Measurements from ENCODE around the gene CTSW.

Gene CTSW

DNA sequence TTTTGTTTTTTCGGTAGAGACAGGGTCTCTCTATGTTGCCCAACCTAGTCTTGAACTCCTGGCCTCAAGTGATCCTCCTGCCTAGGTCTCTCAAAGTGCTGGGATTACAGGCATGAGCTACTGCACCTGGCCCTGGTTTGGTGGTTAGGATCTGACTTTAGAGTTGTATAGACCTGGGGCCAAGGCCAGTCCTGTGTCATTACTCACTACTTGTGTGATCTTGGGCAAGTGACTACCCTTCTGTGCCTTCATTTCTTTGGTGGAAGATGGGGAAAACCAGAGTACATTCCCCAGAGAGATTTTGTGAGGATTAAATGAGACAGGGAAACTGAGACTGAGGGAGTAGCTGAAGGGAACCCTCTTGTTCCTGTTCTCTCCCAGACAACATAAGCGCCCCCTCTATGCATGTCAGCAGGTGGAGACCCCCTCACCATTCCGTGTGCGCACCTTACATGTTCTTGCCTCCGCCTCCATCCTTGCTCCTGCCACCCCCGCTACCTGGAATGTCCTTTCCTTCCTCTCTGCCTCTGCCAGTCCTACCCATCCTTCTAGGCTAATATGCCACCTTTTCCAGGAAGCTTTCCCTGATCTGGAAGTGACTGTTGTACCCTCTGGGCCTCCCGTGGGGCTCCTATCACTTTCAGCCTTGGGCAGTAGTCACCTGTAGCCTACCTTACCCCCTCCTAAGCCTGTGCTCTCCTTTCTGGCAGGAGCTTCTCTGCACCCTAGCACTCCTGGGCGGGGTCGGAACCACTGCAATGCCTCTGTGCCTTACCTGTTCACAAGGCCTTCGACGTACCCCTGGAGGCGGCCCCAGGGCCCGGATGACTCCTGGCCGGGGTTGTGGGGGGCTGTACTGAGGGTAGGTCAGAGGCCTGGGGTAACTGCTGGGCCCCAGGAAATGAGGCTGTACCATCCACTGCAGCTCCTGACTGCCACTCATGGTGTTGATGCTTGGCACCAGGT lies 16.7 kb downstream of the CTSW start:
- Histone ChIP-seq H3K27me3 (ENCODE audit: control insufficient read depth, insufficient read depth, low read length) (peaks cover 6% of the 10 kb centered on the region), H3K4me1 (ENCODE audit: control insufficient read depth, insufficient read depth, low read length) (peaks cover 39% of the 10 kb centered on the region), H3K4me3 (ENCODE audit: low read length) (no peak overlapping the region), H3K36me3 (ENCODE audit: control insufficient read depth, insufficient read depth, low read length) (no peaks in the 10 kb centered on the region), H3K9ac (ENCODE audit: low read length) (no peak overlapping the region), H3K9me3 (ENCODE audit: control insufficient read depth, low read length) (no peaks in the 10 kb centered on the region)

DNA sequence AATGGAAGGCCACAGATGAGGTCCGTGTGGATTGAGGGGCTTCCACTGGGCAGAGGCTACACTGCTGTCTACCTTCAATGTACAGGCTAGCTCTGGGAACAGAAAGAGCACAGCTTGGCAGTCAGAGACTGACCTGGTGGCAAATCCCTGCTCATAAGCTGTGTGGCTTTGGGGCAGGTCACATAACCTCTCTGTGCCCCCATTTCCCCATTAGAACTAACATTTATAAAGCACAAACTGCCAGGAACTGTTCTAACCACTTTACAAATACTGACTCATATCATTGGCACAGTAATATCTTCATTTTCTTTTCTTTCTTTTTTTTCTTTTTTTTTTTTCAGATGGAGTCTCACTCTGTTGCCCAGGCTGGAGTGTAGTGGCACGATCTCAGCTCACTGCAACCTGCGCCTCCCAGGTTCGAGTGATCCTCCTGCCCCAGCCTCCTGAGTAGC lies 17.4 kb downstream of the CTSW start:
- Histone ChIP-seq H3K4me1 (ENCODE audit: control insufficient read depth, insufficient read depth, low read length) (peaks cover 32% of the 10 kb centered on the region), H3K9ac (ENCODE audit: low read length) (no peak overlapping the region), H3K36me3 (ENCODE audit: control insufficient read depth, insufficient read depth, low read length) (no peaks in the 10 kb centered on the region), H3K9me3 (ENCODE audit: control insufficient read depth, low read length) (no peaks in the 10 kb centered on the region), H3K27me3 (ENCODE audit: control insufficient read depth, insufficient read depth, low read length) (peaks cover 6% of the 10 kb centered on the region), H3K4me3 (ENCODE audit: low read length) (no peak overlapping the region)

DNA sequence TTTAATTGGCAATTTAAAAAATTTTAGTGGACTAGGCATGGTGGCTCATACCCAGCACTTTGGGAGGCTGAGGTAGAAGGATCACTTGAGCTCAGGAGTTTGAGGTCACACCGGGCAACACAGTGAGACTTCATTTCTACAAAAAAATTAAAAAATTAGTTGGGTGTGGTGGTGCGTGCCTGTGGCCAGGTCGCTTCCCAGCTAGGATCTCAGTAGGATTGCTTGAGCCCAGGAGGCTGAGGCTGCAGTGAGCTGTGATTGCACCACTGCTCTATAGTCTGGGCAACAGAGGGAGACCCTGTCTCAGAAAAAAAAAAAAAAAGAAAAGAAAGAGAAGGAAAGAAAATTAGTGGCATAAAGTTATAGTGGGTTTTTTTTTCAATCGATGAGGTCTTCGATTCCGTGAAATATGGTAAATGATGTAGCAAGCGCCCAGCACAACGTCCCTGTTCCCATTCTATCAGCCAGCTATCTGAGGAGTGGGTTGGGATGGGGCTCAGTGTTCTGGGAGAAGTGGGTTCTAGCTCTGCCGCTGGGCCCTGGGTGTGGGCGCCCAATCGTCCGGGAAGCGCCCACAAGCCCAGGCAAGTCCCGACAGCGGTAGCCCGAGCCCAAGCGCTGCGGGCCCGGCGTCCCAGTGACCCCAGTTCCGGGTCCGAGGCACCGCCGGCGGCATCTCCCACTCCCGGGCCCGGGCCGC lies 19.2 kb downstream of the CTSW start:
- Histone ChIP-seq H3K9me3 (ENCODE audit: control insufficient read depth, low read length) (no peaks in the 10 kb centered on the region), H3K4me3 (ENCODE audit: low read length) (peak overlapping the region; percentile 31), H3K27me3 (ENCODE audit: control insufficient read depth, insufficient read depth, low read length) (peaks cover 6% of the 10 kb centered on the region), H3K36me3 (ENCODE audit: control insufficient read depth, insufficient read depth, low read length) (no peaks in the 10 kb centered on the region), H3K9ac (ENCODE audit: low read length) (peak overlapping the region; percentile 62), H3K4me1 (ENCODE audit: control insufficient read depth, insufficient read depth, low read length) (peaks cover 21% of the 10 kb centered on the region)

DNA sequence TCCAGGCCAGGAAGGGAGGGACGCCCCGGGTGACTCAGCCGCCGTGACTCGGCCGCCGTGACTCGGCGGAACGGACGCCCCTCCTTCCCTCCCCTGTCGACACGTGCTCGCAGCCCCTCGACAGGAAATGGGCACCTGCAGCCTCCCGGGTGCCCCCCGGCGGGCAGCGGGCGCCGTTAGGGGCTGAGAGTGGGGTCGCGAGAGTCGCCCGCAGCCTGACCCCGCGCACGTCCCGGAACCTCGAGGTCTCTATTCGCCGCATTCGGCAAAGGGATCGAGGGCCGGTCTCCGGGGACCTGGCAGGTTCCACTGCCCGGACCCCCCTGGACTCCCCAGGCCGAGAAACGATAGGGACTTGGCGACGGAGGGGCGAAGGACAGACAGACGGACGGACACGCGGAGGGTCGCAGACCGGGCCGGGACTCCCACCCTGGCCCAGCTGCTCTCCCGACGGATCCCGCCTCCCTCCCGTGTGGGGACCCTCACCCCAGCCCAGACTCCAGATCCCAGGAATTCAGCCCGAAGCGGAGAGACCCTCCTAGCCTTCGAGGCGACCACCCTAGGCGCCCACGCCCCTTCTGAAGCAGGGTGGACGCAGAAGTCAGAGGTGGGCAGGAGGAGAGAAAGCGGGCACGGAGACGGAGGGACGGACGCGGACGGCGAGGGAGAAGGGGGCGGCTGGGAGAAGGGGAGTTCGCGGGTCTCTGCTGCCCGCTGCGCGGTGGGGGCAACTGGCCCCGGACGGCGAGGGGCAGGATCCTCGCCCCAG lies 19.9 kb downstream of the CTSW start:
- H3K9ac ChIP-seq (ENCODE audit: low read length), result peak overlapping the region; percentile 62
- H3K4me1 ChIP-seq (ENCODE audit: control insufficient read depth, insufficient read depth, low read length), result peaks cover 21% of the 10 kb centered on the region
- no peaks in the 10 kb centered on the region for H3K36me3 ChIP-seq (ENCODE audit: control insufficient read depth, insufficient read depth, low read length)
- H3K9me3 ChIP-seq (ENCODE audit: control insufficient read depth, low read length), result no peaks in the 10 kb centered on the region
- peak overlapping the region; percentile 31 for H3K4me3 ChIP-seq (ENCODE audit: low read length)
- H3K27me3 ChIP-seq (ENCODE audit: control insufficient read depth, insufficient read depth, low read length), result peaks cover 6% of the 10 kb centered on the region

DNA sequence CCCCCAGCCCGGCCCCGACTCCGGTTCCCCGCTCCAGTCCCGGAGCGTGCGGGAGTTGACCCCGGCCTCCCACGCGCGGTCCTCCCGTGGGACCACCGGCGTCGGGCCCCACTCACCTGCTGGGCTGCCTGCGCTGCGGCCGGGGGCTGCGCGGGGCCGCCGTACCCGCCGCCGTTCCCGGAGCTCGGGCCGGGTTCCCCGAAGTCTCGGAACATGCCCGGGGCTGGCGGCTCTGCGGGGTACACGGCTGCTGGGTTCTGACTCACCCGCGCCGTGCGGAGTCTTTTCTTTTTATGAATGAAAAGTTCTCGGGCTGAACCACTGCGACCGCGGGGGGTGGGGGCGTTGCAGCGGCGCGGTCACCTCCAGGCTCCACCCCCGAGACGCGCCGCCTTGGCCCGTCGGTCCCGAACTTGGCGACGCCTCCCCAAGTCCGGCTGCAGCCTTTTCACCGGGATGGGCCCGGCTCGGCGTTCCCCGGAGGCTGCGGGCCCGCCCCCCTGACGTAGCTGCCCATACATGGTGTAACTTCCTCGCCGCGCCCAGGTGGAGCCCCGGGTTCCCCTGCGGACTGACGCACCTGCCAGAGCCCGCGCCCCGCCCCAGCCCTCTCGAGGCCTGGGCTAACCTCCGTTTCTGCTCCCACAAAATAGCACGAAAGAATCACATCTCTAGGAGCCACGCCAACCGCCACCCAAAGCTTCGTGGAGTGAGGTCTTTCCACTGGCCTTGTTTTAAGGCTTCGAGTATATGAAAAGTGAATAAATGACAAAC lies 20.7 kb downstream of the CTSW start, which contains the start of gene FOSL1:
TSS of gene FOSL1 (minus strand) at position 264 of the 774 bp plus-strand sequence. CDS start at position 215, 49 bp downstream.
- Histone ChIP-seq H3K27me3 (ENCODE audit: control insufficient read depth, insufficient read depth, low read length) (peaks cover 6% of the 10 kb centered on the region), H3K9ac (ENCODE audit: low read length) (peak within 1 kb of the TSS; percentile 62), H3K4me3 (ENCODE audit: low read length) (peak within 1 kb of the TSS; percentile 31)

DNA sequence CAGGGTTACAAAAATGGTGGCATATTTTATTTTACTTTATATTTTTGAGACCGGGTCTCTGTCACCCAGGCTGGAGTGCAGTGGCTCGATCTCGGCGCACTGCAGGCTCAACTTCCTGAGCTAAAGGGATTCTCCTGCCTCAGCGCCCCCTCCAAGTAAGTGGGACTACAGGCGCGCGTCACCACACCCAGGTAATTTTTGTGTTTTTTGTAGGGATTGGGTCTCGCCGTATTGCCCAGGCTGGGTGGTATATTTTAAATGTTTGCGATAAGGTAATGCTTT lies 21.2 kb downstream of the CTSW start:
- no peaks in the 10 kb centered on the region for H3K9me3 ChIP-seq (ENCODE audit: control insufficient read depth, low read length)
- H3K36me3 ChIP-seq (ENCODE audit: control insufficient read depth, insufficient read depth, low read length), result no peaks in the 10 kb centered on the region
- peaks cover 21% of the 10 kb centered on the region for H3K4me1 ChIP-seq (ENCODE audit: control insufficient read depth, insufficient read depth, low read length)
- no peak overlapping the region for H3K4me3 ChIP-seq (ENCODE audit: low read length)
- H3K27me3 ChIP-seq (ENCODE audit: control insufficient read depth, insufficient read depth, low read length), result peaks cover 6% of the 10 kb centered on the region
- no peak overlapping the region for H3K9ac ChIP-seq (ENCODE audit: low read length)

More for the DNA sequence above, 20.7 kb downstream of the CTSW start, which contains the start of gene FOSL1:
- H3K4me1 ChIP-seq (ENCODE audit: control insufficient read depth, insufficient read depth, low read length), result peaks cover 21% of the 10 kb centered on the region
- no peaks in the 10 kb centered on the region for H3K9me3 ChIP-seq (ENCODE audit: control insufficient read depth, low read length)
- no peaks in the 10 kb centered on the region for H3K36me3 ChIP-seq (ENCODE audit: control insufficient read depth, insufficient read depth, low read length)

DNA sequence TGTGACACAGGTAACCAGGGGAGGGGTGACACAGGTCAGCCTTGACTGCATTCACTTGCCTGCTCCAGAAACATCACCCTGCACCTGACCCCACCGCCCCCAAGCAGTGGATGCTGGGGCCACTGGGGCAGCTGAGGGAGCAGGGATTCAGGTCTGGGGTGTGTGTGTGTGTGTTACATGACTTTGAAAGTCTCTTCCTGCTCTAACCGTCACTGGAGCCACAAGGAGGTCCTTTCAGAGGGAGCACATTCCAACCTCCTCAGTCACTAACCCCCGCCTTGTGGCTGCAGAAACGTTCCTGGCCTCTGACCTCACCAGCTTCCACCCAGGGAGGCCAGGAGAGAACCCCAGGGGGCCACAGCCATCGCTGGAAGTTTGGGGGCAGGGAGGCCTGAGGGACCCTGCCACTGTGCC lies 23.4 kb downstream of the CTSW start:
- Histone ChIP-seq H3K4me3 (ENCODE audit: low read length) (no peak overlapping the region), H3K36me3 (ENCODE audit: control insufficient read depth, insufficient read depth, low read length) (no peaks in the 10 kb centered on the region), H3K4me1 (ENCODE audit: control insufficient read depth, insufficient read depth, low read length) (peaks cover 21% of the 10 kb centered on the region), H3K27me3 (ENCODE audit: control insufficient read depth, insufficient read depth, low read length) (peaks cover 6% of the 10 kb centered on the region), H3K9ac (ENCODE audit: low read length) (no peak overlapping the region), H3K9me3 (ENCODE audit: control insufficient read depth, low read length) (no peaks in the 10 kb centered on the region)

DNA sequence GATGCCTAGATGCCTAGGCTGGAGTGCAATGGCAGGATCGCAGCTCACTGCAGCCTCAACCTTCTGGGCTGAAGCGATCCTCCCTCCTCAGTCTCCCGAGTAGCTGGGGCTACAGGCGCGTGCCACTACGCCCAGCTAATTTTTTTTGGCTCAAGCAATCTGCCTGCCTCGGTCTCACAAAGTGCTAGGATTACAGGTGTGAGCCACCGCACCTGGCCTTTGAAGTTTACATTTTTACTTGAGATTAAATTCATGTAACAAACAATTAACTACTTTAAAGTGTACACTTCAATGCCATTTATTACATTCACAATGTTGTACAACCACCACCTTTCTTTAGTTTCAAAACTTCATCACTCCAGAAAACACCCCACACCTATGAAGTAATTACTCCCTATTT lies 24.1 kb downstream of the CTSW start:
- H3K27me3 ChIP-seq (ENCODE audit: control insufficient read depth, insufficient read depth, low read length), result peaks cover 7% of the 10 kb centered on the region
- no peaks in the 10 kb centered on the region for H3K36me3 ChIP-seq (ENCODE audit: control insufficient read depth, insufficient read depth, low read length)
- H3K9me3 ChIP-seq (ENCODE audit: control insufficient read depth, low read length), result no peaks in the 10 kb centered on the region
- no peak overlapping the region for H3K9ac ChIP-seq (ENCODE audit: low read length)
- no peak overlapping the region for H3K4me3 ChIP-seq (ENCODE audit: low read length)
- peaks cover 18% of the 10 kb centered on the region for H3K4me1 ChIP-seq (ENCODE audit: control insufficient read depth, insufficient read depth, low read length)

DNA sequence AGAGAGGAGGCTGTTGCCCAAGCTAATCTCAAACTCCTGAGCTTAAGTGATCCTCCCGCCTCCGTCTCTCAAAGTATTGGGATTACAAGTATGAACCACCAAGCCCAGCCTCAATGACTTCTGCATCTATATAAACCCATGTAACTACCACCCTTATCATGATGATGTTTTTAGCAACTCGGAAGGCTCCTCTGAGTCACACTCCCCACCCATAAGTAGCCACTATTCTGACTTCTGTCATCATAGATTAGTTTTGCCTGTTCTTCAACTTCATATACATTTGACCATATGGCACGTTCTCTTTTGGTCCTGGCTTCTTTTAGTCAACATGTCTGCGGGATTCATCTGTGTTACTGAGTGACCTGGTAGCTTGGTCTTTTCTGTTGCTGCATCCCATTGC lies 27.0 kb downstream of the CTSW start:
- H3K4me3 ChIP-seq (ENCODE audit: low read length), result no peak overlapping the region
- H3K4me1 ChIP-seq (ENCODE audit: control insufficient read depth, insufficient read depth, low read length), result peaks cover 4% of the 10 kb centered on the region
- H3K9ac ChIP-seq (ENCODE audit: low read length), result no peak overlapping the region
- H3K36me3 ChIP-seq (ENCODE audit: control insufficient read depth, insufficient read depth, low read length), result no peaks in the 10 kb centered on the region
- peaks cover 3% of the 10 kb centered on the region for H3K27me3 ChIP-seq (ENCODE audit: control insufficient read depth, insufficient read depth, low read length)
- no peaks in the 10 kb centered on the region for H3K9me3 ChIP-seq (ENCODE audit: control insufficient read depth, low read length)

DNA sequence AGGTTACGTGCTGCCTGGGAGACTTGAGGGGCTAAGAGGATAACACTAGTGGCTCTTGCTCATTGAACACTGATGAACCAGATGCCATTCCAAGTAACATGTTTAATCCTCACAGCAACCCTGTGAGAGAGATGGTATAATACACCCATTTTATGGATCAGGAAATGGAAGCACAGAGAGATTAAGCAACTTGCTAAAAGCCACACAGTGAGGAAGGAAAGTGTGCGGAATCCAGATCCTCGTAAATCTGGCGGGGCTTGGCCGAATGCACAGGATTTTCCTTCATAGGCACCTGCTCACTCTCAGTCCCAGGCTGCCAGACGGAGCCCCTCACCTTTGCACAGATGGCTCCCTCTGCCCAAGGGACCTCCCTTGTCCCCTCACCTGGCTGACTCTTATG lies 28.2 kb downstream of the CTSW start:
- Histone ChIP-seq H3K27me3 (ENCODE audit: control insufficient read depth, insufficient read depth, low read length) (peaks cover 3% of the 10 kb centered on the region), H3K36me3 (ENCODE audit: control insufficient read depth, insufficient read depth, low read length) (no peaks in the 10 kb centered on the region), H3K4me1 (ENCODE audit: control insufficient read depth, insufficient read depth, low read length) (peaks cover 17% of the 10 kb centered on the region), H3K9me3 (ENCODE audit: control insufficient read depth, low read length) (no peaks in the 10 kb centered on the region), H3K4me3 (ENCODE audit: low read length) (no peak overlapping the region), H3K9ac (ENCODE audit: low read length) (no peak overlapping the region)
